HG02884 (cell line): ENCODE results near the gene SPSB3.

ENCODE experiments used
- ATAC-seq: cut with Tn5 transposase; IDR thresholded peaks from one replicate; pipeline ENCODE4 v1.9.1; 2021; ENCODE audit warnings: mild to moderate bottlenecking, moderate library complexity; ENCODE audit not compliant: unreplicated experiment

The SPSB3 gene

GRCh38 chr16:1775846-1776671 is 6.3 kb downstream of the SPSB3 start:
- ATAC-seq = no peak

- ATAC-seq = no peak
These were observed 7.1 kb downstream of the SPSB3 start for GRCh38 chr16:1775006-1775845.

- no peak for ATAC-seq
These were observed 8.0 kb downstream of the SPSB3 start for GRCh38 chr16:1774448-1774780.

- no peak for ATAC-seq
These were observed 8.5 kb downstream of the SPSB3 start for GRCh38 chr16:1773703-1774447.

GRCh38 chr16:1772908-1773702 is 9.3 kb downstream of the SPSB3 start, which contains the start of gene MRPS34:
TSS of gene MRPS34 (minus strand) at chr16:1773134. CDS start at chr16:1773119, 15 bp downstream.
- ATAC-seq = no peak

GRCh38 chr16:1772362-1772907 is 9.9 kb downstream of the SPSB3 start, which contains the start of gene EME2:
TSS of gene EME2 (plus strand) at chr16:1772810. CDS start at chr16:1773228, 418 bp downstream.
- no peak for ATAC-seq

GRCh38 chr16:1771864-1772361 is 10.5 kb downstream of the SPSB3 start:
- no peak for ATAC-seq

- no peak for ATAC-seq
These were observed 11.0 kb downstream of the SPSB3 start, which contains the start of gene NME3 for GRCh38 chr16:1771188-1771863. TSS of gene NME3 (minus strand) at chr16:1771543. CDS start at chr16:1771534, 9 bp downstream.

- no peak for ATAC-seq
These were observed 11.8 kb downstream of the SPSB3 start for GRCh38 chr16:1770328-1771187.

GRCh38 chr16:1769402-1770300 is 12.7 kb downstream of the SPSB3 start:
- no peak for ATAC-seq

- no peak for ATAC-seq
These were observed 13.5 kb downstream of the SPSB3 start for GRCh38 chr16:1768767-1769401.

- no peak for ATAC-seq
These were observed 14.2 kb downstream of the SPSB3 start for GRCh38 chr16:1768061-1768766.

GRCh38 chr16:1767116-1767994 is 15.0 kb downstream of the SPSB3 start:
- ATAC-seq = no peak

- no peak for ATAC-seq
These were observed 15.7 kb downstream of the SPSB3 start for GRCh38 chr16:1766701-1767100.

- ATAC-seq = no peak
These were observed 16.1 kb downstream of the SPSB3 start for GRCh38 chr16:1766231-1766630.
